Putamen (tissue), 1 donor: Measurements from ENCODE around the gene BRD2.
A peak's percentile ranks its signal among the peaks of the same experiment; 100 is the strongest.
"Not testable (repeated sequence)": the region's sequence is repeated elsewhere in the genome, so short reads cannot be mapped to it uniquely, and the experiment has no call there.

ENCODE experiments used
- DNase-seq: peaks from one replicate; pipeline ENCODE4 v3.0.0-alpha.2; 2016; ENCODE audit warnings: low spot score

The BRD2 gene

DNA sequence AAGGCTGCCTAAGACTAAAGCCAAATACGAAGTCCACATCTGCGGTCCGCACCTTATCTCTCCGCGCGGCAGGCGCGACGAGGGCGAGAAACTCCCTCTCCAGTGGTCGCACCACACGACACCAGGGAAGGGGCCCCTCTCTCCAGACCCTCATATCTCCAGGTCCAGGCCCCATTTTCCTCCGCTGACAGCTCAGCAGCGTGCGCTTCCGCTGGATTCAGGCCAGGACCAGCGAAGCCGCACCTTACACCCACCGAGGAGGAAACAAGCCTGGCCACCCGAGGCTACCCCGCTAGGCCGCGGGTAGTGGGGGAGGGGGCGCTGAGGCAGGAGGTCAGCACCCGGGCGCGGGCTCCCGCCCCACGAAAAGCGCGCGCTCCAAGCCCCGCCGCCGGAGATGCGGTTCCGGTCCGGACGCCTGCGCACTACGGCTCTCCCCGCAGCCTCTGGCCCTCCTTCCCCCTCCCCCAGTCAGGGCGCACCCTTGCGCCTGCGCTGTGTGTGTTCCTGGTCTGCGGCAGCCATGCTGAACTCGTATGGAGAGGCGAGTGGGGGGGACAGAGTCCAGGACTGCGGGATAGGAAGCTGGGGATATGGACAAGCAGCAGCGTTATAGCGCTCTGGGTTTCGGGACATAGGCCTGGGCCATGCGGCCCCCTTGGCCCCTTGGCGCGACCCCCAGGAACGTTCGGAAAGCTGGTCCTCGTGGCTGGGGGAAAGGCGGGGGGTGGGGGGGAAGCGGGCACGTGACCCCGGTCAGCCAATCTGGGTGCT, at the start of gene BRD2:
Gene BRD2 (plus strand): TSS at position 502 of the 774 bp plus-strand sequence. CDS start 4,305 bp downstream, outside the sequence.
- peak; percentile 98 for DNase-seq

- no peak for DNase-seq
Observed at GRCh38 chr6:32920715-32921114, 47.7 kb upstream of the BRD2 start.

DNA sequence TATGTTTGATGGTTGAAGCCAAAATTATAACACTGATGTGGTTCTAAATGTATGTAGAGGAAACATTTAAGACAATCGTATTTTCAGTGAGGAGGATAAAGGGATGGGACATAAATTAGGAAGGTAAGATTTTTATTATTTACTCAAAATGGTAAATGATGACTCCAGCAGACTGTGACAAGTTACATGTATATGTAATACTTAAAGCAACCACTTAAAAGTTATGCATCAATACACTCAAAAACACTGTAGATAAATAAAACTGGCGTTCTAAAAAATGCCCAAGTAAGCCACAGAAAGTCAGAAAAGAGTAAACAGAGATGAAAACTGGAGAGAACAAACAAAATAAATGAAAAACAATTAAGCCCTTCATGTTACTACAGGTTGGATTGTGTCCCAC, 46.3 kb upstream of the BRD2 start:
- DNase-seq = no peak

GRCh38 chr6:32931211-32931610, 37.2 kb upstream of the BRD2 start:
- DNase-seq = no peak

DNA sequence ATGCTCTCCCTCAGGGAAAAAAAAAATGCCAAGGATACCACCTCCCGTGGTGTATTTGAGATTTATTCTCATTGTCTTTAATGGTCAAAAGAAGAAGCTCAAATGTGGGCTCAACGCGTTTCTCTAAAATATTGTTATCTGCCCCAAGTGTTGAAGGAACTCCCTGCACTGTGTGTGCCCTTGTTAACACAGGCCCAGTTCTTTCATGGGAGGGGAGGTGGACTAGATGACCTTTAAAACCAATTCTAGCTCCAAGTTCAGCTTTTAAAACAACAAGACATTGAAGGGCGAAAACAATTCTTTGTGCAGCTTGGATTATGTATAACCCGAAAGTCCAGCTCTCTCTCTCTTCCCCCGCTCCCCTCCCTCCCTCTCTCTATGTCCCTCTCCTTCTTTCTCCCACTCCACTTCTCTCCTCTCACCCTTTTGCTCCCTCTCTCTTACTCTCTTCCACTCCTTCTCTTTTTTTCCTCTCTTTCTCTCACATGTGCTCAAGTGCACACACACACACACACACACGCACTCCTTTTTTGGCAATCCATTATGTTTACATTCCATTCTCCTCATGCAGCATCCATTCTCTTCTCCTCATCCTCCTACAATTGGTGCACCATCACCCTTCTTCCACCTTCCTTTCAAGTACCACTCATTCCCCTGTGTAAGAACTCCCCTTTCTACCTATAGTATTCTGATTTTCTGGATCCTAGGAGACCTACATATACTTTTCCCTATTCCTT, 36.1 kb upstream of the BRD2 start:
- no peak for DNase-seq

DNA sequence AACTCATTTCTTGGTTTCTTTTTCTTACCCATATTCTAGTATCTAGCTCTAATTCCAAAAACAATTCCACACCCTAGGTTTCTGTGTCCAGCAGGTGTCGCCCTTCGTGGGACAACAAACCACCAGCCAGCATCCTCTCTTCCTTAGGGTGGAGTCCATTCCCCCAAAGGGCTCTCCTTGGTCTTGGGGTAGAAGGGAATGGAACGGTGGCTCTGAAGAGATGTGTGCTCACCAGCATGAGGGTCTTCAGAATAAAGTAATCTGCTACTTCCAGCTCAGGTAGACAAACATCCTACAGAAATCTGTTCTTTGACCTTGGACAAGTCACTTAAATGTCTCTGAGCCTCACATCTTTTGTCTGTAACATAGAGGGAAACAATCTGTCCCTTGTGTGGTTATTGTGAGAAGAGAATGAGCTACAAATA, 34.7 kb upstream of the BRD2 start:
- peak; percentile 47 for DNase-seq

DNA sequence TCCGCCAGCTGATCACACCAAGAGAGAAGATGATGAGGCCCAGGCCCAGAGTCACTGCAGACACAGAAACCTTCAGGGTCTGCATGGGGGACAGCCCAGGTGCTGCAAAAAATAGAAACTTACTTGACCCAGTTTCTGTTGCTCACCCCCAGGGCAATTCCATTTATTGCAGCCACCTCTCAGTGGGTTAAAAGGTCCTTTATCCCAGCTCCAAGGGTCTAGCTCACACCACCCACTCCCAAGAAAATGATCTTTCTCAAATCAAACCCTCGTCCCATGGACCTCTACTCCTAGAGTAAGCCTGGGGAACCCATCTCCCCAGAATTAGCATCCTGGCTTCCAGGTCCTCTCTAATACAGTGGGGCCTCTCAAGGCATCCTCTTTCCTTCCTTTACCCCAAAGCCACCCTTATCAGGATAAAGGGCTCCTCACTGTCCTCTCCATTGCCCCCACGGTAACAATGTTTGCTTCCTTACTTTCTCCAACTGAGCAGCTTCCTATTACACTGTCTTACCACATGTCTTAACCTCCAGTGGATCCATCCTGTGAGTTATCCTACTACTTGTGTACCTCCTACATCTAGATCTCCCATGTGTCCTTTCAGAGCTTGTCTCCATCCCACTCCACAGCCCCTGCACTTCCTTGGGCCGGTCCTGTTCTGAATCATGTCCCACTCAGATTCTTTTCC, 32.7 kb upstream of the BRD2 start:
- DNase-seq = no peak

DNA sequence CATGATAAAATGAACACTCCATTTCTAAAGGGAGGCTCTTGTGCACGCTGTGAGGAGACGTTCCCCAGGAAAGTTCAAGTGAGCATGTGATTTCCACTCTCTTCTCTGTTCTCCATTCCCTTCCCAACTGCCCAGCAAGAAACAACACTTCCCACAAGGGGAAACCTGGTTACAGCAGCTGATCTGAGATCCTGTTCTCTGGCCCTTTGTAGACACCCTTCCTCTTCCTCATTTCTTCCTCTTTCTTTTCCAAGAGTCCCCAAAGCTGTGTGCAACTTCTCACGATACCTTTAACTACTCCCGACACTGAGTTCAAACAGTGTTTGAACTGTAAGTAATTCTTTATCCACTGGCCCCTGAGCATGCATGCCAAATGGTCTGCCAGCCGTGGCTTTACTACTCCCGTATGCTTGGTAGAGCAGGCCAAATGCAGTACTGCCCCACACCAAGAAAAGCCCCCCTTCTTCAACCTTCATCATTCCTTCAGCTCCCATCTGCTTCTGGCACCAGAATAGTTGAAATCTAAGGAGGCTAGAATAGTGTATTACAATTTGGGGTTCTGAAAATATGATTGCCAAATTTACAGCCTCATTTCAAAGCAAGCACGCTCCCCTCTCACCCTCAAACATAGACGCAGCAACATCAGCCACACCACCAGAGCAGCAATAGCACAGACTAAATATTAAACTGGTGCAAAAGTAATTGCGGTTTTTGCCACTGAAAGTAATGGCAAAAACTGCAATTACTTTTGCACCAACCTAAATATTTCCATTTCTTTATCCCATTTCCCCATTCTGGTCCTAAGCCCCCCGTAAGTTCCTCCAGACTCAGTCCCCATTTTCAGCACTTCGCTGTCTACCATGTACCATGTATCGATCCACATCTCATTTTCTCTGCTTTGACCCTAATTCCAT, 31.9 kb upstream of the BRD2 start:
- no peak for DNase-seq

GRCh38 chr6:32937230-32937633, 31.2 kb upstream of the BRD2 start:
- peak; percentile 36 for DNase-seq

DNA sequence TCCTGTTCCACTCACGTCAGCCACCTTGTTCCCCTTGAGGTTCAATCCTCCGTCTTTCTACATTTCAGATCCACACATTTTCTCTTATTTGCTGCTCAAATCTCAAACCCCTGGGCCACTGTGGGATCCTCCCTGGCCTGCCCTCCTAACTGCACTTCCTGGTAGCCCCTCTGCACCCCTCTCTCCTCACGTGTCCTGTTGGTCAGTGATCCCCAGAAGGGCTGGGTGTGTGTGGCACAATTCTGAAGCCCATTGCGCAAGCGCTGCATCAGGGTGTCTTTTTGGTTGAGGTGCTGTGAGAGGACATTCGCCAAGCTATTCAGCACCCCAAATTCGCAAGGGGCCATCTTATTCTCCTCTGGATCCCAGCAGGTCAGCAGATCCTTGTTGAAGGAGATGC, 29.9 kb upstream of the BRD2 start:
- DNase-seq = no peak

DNA sequence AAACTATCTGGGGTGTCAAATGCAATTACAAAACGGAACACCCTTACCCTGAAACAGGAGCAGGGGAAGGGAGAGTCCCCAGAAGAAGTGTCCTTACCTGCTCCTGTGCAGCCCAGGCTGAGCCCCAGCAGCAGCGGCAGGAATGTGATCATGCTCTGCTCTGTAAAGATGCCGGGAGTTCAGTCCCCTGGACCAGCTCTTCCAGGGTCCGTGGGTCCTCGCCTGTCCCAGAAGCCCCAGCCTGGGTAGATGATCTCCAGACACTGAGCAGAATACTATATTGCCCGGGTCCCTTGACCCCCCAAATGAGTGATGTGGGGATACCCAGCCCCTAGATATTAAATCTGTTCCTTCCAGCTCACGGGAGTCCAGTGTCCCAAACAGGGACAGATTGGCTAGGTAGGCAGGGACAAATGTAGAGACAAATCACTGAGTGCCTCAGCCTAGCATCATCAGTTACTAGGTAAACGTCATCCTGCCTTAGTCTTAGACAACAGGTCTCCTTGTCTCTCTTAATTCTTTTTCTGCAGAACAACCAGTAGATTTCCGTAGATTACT, 27.7 kb upstream of the BRD2 start, which contains the start of gene HLA-DMB:
Gene HLA-DMB (minus strand): TSS at position 373 of the 558 bp plus-strand sequence. CDS start 221 bp downstream, at position 152.
- peak; percentile 74 for DNase-seq

- no peak for DNase-seq
Observed at GRCh38 chr6:32941214-32941768, 27.1 kb upstream of the BRD2 start.

DNA sequence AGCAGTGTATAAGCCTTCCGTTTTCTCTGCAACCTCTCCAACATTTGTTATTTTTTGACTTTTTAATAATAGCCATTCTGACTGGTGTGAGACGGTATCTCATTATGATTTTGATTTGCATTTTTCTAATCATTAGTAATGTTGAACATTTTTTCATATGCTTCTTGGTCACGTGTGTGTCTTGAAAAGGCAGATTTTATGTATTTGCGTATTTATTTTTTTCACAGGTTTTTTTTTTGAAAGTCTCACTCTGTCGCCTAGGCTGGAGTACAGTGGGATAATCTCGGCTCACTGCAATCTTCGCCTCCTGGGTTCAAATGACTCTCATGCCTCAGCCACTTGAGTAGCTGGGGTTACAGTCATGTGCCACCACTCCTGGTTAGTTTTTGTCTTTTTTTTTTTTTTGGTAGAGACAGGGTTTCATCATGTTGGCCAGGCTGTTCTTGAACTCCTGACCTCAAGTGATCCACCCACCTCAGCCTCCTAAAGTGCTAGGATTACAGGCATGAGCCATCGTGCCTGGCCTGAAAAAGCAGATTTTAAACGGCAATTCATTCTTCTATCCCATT, 25.8 kb upstream of the BRD2 start:
- not testable (repeated sequence) for DNase-seq

GRCh38 chr6:32943864-32944649, 24.3 kb upstream of the BRD2 start:
- DNase-seq = no peak

GRCh38 chr6:32945108-32945760, 23.2 kb upstream of the BRD2 start:
- DNase-seq = no peak

DNA sequence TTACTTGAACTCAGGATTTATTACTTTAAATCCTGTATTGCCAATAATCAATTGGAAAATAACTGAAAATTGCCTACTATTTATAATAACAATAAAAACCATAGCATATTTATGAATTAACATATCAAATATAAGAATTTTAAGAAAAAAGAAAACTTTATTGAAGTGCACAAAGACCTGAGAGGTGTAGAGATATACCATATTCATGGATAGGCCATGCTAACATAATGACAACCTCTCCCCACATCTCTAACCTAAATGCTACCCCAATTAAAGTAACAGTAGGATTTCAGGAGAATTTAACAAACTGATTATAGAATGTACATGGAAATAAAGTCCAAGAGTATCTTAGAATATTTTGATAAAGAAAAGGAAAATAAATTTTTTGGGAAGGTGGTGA, 22.4 kb upstream of the BRD2 start:
- DNase-seq = no peak

DNA sequence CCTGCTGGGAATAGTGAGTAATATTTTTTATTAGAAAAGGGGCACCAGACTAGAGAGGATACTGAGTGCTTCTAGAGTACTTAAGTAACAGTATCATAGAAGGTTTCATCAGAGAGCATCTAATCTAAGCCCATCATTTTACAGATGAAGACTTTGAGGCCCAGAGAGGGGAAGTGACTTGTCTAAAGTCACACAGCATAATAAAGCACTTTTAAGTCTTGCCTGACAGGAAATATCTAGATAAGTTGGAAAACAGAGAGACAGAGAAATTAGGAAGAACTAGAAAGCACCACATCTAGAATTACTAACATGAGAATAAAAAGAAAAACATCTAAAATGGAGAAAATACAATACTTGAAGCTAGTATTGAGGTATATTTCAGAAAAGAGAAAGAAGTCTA, 21.5 kb upstream of the BRD2 start:
- DNase-seq = no peak

- no peak for DNase-seq
Observed at GRCh38 chr6:32947552-32948465, 20.6 kb upstream of the BRD2 start.
